Neural cell (in vitro differentiated cells): ENCODE results near the gene MEIS1. TPM values are rescaled to one million over a fixed set of nuclear protein-coding genes. Genes with fewer than 3 reads are reported as not detected.

Source experiments
- H2AFZ ChIP-seq: fragments of 200-600, 300-800 bp; sonication (generic), shearing (Covaris generic); 2 replicates; pipeline ENCODE4 v1.6.0; 2014; ENCODE audit warnings: low read depth, mild to moderate bottlenecking, antibody characterized with exemption, low read length, moderate library complexity
- H3F3A ChIP-seq: fragments of 200-600 bp; shearing (Covaris generic); 2 replicates; pipeline ENCODE4 v1.6.1; 2016; ENCODE audit warnings: mild to moderate bottlenecking, moderate library complexity, mixed read lengths, antibody characterized with exemption, low read length; ENCODE audit not compliant: insufficient read depth, poor library complexity, severe bottlenecking
- H3K27ac ChIP-seq: fragments of 200-600, 300-800 bp; sonication (generic), shearing (Covaris generic); 2 replicates; pipeline ENCODE4 v1.5.1; 2014; ENCODE audit warnings: mild to moderate bottlenecking, low read length, moderate library complexity
- H3K27me3 ChIP-seq: fragments of 300-800, 200-600 bp; sonication (generic), shearing (Covaris generic); 2 replicates; pipeline ENCODE4 v1.6.0; 2014; ENCODE audit warnings: mild to moderate bottlenecking, low read depth, low read length, moderate library complexity; ENCODE audit not compliant: insufficient read depth
- H3K36me3 ChIP-seq: fragments of 300-800, 200-600 bp; sonication (generic), shearing (Covaris generic); 2 replicates; pipeline ENCODE4 v1.5.1; 2014; ENCODE audit warnings: mild to moderate bottlenecking, antibody characterized with exemption, low read length, moderate library complexity; ENCODE audit not compliant: insufficient read depth
- H3K4me2 ChIP-seq: fragments of 300-800, 200-600 bp; sonication (generic), shearing (Covaris generic); 2 replicates; pipeline ENCODE4 v1.6.0; 2014; ENCODE audit warnings: mild to moderate bottlenecking, low read length
- H3K4me3 ChIP-seq: fragments of 300-800, 200-600 bp; sonication (generic), shearing (Covaris generic); 2 replicates; pipeline ENCODE4 v1.5.1; 2014; ENCODE audit warnings: mild to moderate bottlenecking, low read length, moderate library complexity
- H3K79me2 ChIP-seq: fragments of 200-600 bp; shearing (Covaris generic); replicated peaks from 2 replicates; pipeline ENCODE4 v1.6.0; 2014; ENCODE audit warnings: mild to moderate bottlenecking, low read length, moderate library complexity; ENCODE audit not compliant: insufficient read depth
- H3K9ac ChIP-seq: fragments of 300-800, 200-600 bp; sonication (generic), shearing (Covaris generic); 2 replicates; pipeline ENCODE4 v1.6.1; 2016; ENCODE audit warnings: mild to moderate bottlenecking, low read length, mixed read lengths
- H3K9me2 ChIP-seq: fragments of 200-600 bp; shearing (Covaris generic); 2 replicates; pipeline ENCODE4 v1.6.1; 2016; ENCODE audit warnings: mild to moderate bottlenecking, low read length, mixed read lengths; ENCODE audit not compliant: insufficient read depth
- H3K9me3 ChIP-seq: fragments of 200-600, 300-800 bp; sonication (generic), shearing (Covaris generic); 2 replicates; pipeline ENCODE4 v1.6.1; 2016; ENCODE audit warnings: mild to moderate bottlenecking, mixed run types, low read length, moderate library complexity, mixed read lengths
- H4K20me1 ChIP-seq: fragments of 200-600 bp; shearing (Covaris generic); 2 replicates; pipeline ENCODE4 v1.6.1; 2016; ENCODE audit warnings: mild to moderate bottlenecking, mixed run types; ENCODE audit not compliant: insufficient read depth
- EZH2 ChIP-seq: fragments of 200-600, 300-800 bp; shearing (Covaris generic), sonication (generic); IDR thresholded peaks from 2 replicates; pipeline ENCODE4 v1.6.1; 2014; ENCODE audit warnings: antibody characterized with exemption, low read length, borderline replicate concordance, mild to moderate bottlenecking; ENCODE audit not compliant: insufficient read depth, poor library complexity, severe bottlenecking
- MXI1 ChIP-seq: fragments of 450-650 bp; conservative IDR thresholded peaks from 2 replicates; pipeline ENCODE4 v1.6.1; 2014; ENCODE audit warnings: antibody characterized with exemption, mild to moderate bottlenecking; ENCODE audit not compliant: poor library complexity, severe bottlenecking
- POLR2AphosphoS5 ChIP-seq: IDR thresholded peaks from 2 replicates; pipeline ENCODE4 v1.6.1; 2012
- RAD21 ChIP-seq: fragments of 450-650 bp; conservative IDR thresholded peaks from 2 replicates; pipeline ENCODE4 v1.6.1; 2014; ENCODE audit warnings: antibody characterized with exemption, mild to moderate bottlenecking, moderate library complexity
- SMC3 ChIP-seq: fragments of 450-650 bp; conservative IDR thresholded peaks from 2 replicates; pipeline ENCODE4 v1.6.1; 2014; ENCODE audit warnings: antibody characterized with exemption, mild to moderate bottlenecking, moderate library complexity; ENCODE audit not compliant: poor library complexity
- TAF1 ChIP-seq: IDR thresholded peaks from 2 replicates; pipeline ENCODE4 v1.6.1; 2012; ENCODE audit warnings: low read depth
- polyA plus RNA-seq: library from polyadenylated mRNA; depleted of rRNA; stranded (reverse); fragments of >200 nt; gene quantifications from 2 replicates; pipeline ENCODE4 v1.2.3, GENCODE V29; 2014
- TF ChIP-seq, protein P1 (sequence below): fragments of 450-650 bp; IDR thresholded peaks from 2 replicates; pipeline ENCODE4 v1.5.1; 2014; ENCODE audit warnings: antibody characterized with exemption, mild to moderate bottlenecking, moderate library complexity; ENCODE audit not compliant: poor library complexity, severe bottlenecking

The MEIS1 gene
- polyA plus RNA-seq, 1 donor from 2014 or later, result 46.5 TPM

DNA sequence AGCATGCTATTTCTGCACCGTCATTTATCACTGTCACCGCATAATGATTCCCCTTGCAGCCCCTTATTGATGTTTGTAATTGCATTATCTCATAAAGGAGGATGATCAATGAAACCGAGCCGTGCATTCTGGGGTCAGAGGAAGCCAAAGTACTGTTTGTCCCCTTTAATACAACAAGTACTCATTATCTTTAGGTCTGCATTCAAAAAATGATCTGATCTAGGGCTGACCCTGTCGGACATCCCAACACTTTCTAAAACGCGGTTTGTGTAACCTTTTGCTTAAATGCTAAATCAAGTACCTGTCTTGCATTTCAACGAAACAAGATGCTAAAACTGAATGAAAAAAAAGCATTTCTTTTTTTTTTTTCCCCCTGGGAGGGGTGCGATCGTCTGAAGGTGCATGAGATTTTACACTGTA is 143.8 kb downstream of the MEIS1 start:
- no peak overlapping the region for H3K27ac ChIP-seq
- H3K9me2 ChIP-seq, result no peaks in the 10 kb centered on the region
- no peak overlapping the region for H3K4me2 ChIP-seq
- H3K9ac ChIP-seq, result no peak overlapping the region
- H2AFZ ChIP-seq, result no peak overlapping the region
- H3K36me3 ChIP-seq, result no peaks in the 10 kb centered on the region
- no peaks in the 10 kb centered on the region for H3F3A ChIP-seq
- no peak for TF ChIP-seq TAF1
- TF ChIP-seq POLR2AphosphoS5, result peak; percentile 45
- no peak for TF ChIP-seq EZH2
- H3K27me3 ChIP-seq, result peaks cover 83% of the 10 kb centered on the region
- H3K79me2 ChIP-seq, result no peaks in the 10 kb centered on the region
- no peaks in the 10 kb centered on the region for H4K20me1 ChIP-seq
- peak overlapping the region; percentile 7 for H3K4me3 ChIP-seq
- H3K9me3 ChIP-seq, result no peaks in the 10 kb centered on the region

DNA sequence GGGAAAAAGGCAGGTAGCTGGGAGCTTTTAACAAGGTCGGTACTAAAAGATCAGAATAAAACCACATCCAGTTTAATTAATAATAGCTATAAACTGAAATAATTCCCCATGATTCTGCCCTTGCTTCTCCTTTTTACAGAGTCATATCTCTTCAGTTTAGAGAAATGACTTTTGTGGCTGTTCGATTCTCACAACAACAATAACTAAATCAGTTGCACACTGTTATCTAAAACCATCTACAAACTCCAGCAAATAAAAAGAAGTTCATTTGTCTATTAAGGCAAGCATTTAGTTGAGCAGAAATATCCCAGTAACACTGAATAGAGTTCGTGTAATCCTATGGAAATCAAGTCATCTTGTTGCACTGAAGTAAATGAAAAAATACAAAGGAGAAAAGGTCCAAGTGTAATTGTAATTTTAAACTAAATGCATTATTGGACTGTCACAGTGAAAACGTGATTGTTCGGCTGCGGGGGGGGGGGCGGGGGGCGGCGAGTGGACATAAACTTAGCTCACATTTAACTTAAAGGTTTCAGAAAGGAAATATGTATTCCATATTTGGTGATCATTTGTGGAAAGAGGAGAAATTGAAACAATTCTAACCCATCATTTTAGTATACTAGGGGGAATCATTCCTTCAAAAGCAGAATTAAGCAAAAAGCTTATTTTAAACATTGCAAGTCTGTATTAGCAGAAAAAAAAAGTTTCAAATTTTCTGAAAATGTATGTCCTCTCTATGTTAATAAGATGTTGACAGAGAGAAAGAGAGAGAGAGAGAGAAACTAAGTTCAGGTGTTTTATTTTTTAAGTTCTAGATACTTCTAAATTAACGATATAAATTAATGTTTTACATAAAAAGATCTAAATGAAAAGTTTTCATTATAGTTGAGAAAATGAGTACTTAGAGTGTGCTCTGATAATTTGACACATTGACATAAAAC is 144.5 kb downstream of the MEIS1 start:
- Histone ChIP-seq H3K4me3 (no peak overlapping the region), H3K9me3 (no peaks in the 10 kb centered on the region), H3F3A (no peaks in the 10 kb centered on the region), H3K79me2 (no peaks in the 10 kb centered on the region), H3K9ac (no peak overlapping the region), H4K20me1 (no peaks in the 10 kb centered on the region), H3K27me3 (peaks cover 89% of the 10 kb centered on the region), H3K4me2 (no peak overlapping the region), H3K27ac (no peak overlapping the region), H2AFZ (no peak overlapping the region), H3K36me3 (no peaks in the 10 kb centered on the region), H3K9me2 (no peaks in the 10 kb centered on the region)
- no peak for TF ChIP-seq SMC3
- TF ChIP-seq POLR2AphosphoS5, result peak; percentile 7
- TF ChIP-seq RAD21, result no peak

DNA sequence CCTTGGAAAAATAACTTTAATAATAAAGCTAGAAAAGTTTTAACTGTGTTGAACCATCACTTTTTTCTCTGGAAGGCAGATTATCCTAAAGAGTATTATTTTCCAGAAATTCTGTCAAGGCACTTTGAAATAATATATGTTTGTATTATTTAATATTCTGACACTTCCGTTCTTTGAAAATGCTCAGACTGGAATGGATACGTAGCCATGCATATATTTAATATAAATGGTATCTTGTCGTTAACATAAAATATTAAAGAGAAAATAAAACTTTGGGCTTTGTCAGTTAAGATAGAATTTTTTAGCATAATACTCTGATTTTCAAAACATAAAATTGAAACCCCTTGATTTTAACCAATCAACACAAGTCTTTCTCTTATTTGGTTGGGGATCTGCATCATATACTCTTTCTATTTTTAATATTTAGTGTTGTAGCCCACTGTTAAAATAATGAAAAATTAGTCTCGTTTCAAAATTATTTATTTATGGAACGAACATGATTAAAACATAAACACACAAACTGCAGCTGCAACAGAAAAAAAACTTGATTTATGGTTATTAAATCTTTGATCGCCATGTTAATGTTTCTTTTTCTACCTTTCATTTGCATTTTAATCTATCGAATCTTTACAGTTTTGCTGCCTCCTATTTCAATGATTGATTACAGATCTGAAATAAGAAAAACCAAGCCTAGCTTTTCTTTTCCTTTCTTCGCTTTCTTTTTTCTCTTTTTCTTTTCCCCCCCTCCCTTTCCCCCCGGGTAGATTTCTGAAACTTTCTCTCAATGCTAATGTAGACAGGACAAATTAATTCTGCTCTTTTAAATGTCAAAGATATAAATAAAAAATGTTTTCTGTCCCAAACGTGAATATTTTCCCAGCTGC is 145.5 kb downstream of the MEIS1 start:
- Histone ChIP-seq H3K27me3 (peaks cover 89% of the 10 kb centered on the region), H3K4me2 (no peak overlapping the region), H3K27ac (no peak overlapping the region), H3K9me2 (no peaks in the 10 kb centered on the region), H3F3A (no peaks in the 10 kb centered on the region), H4K20me1 (no peaks in the 10 kb centered on the region), H2AFZ (no peak overlapping the region), H3K79me2 (no peaks in the 10 kb centered on the region), H3K36me3 (no peaks in the 10 kb centered on the region), H3K9me3 (no peaks in the 10 kb centered on the region), H3K4me3 (no peak overlapping the region), H3K9ac (no peak overlapping the region)
- TF ChIP-seq POLR2AphosphoS5 (peak; percentile 24), MXI1 (no peak), SMC3 (no peak)
- TF ChIP-seq, protein P1, sequence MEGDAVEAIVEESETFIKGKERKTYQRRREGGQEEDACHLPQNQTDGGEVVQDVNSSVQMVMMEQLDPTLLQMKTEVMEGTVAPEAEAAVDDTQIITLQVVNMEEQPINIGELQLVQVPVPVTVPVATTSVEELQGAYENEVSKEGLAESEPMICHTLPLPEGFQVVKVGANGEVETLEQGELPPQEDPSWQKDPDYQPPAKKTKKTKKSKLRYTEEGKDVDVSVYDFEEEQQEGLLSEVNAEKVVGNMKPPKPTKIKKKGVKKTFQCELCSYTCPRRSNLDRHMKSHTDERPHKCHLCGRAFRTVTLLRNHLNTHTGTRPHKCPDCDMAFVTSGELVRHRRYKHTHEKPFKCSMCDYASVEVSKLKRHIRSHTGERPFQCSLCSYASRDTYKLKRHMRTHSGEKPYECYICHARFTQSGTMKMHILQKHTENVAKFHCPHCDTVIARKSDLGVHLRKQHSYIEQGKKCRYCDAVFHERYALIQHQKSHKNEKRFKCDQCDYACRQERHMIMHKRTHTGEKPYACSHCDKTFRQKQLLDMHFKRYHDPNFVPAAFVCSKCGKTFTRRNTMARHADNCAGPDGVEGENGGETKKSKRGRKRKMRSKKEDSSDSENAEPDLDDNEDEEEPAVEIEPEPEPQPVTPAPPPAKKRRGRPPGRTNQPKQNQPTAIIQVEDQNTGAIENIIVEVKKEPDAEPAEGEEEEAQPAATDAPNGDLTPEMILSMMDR, result no peak
